HG03175 (cell line): ENCODE results near the gene TNS1.

ENCODE experiments used
- ATAC-seq: cut with Tn5 transposase; IDR thresholded peaks from one replicate; pipeline ENCODE4 v1.9.1; 2021; ENCODE audit warnings: mild to moderate bottlenecking, moderate library complexity; ENCODE audit not compliant: unreplicated experiment

Gene TNS1

DNA sequence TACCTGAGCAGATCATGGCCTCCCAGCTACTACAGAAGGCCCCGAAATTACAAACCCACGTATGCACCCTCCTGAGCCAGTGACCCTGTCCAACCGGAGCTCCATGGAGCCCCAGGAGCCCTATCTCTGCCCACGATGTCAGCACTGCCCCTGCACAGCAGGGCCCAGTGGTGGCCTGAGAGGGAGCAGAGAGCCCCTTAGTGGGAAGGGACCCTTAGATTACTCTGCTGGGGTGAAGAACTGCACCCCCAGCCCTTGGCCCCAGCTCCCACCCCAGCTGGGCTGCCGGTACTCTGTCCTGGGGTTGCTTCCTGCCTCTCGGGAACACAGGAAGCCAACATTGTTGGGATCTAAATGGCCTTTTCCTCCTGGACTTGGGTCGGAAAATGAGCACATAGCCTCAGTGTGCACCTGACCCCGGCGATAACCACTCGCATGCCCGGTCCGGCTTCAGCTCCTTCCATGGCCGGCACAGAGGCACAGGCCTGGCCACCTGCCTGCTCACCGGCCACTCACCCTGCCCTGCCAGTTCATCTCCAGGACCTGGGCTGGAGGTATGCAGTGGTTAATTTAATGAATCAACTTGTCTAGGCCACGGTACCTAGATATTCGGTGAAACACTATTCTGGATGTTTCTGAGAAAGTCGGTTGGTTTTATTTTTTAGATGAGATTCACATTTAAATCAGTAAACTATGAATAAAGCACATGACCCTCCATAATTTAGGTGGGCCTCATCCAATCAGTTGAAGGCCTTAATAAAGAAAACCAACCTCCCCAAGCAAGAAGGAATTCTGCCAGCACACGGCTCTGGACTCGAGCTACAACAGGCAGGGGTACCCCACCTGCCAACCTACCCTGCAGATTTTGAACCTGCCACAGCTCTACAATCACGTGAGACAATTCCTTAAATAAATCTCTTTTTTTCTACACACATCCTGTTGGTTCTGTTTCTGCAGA lies 19.2 kb downstream of the TNS1 start:
- no peak for ATAC-seq

DNA sequence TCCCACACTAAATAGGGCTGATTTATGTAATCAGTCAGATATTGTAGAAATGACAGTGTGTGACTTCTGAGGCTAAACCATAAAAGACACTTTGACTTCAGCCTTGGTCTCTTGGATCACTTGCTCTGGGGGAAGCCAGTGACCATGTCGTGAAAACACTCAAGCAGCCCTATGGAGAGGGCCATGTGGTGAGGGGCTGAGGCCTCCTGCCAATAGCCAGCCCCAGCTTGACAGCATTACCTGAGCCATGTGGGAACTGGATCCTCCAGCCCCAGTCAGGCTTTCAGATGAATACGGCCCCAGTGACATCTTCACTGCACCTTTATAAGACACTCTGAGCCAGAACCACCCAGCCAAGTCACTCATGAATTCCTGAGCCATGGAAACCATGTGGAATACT lies 20.8 kb downstream of the TNS1 start:
- no peak for ATAC-seq

DNA sequence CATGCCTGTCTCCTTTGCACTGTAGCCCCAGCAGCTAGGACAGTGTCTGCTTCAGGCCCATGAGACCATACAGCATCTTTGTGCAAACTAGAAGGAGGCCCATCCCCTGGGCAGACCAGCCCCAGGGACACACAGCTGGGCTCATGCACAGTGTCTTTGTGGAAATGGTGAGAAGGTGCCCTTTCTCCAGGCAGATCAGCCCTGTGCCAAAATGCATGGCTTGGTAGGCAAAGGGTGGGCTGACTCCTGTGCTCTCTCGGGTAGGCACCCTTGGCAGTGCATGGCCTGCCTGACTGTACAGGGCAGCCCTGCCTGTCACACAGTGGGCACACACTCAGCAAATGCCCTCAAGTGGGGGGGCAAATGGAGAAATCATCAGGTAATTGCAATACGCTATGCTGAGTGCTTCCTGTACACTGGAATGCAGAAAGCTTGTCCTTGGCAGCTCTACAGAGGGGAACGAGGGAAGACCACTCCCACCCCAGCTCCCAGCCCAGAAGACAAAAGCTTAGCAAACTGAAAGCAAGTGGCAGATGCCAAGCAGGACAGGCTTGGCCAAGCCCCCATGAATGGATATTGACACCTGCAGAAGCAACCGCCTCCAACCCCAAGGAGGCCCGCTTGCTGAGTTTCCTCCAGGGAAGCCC lies 21.6 kb downstream of the TNS1 start:
- no peak for ATAC-seq

DNA sequence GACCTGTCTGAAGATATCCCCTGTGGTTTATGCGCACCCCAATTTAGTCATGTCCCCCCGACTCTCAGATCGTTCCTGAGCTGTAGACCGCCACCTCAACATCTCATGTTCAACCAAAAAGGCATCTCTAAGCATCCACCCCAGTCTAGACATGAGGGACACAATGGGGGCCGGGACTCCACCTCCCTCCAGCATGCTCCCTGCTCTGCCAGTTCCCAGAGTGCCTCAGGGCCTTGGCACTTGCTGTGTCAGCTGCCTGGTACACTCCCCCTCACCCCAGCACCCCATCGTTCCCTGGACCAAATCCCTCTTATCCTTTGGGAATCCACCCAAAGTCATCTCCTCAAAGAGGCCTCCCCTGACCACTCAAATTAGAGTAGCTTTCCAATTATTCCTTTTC lies 22.2 kb downstream of the TNS1 start:
- no peak for ATAC-seq

- no peak for ATAC-seq
Observed at GRCh38 chr2:217980036-217980435, 22.8 kb downstream of the TNS1 start.

DNA sequence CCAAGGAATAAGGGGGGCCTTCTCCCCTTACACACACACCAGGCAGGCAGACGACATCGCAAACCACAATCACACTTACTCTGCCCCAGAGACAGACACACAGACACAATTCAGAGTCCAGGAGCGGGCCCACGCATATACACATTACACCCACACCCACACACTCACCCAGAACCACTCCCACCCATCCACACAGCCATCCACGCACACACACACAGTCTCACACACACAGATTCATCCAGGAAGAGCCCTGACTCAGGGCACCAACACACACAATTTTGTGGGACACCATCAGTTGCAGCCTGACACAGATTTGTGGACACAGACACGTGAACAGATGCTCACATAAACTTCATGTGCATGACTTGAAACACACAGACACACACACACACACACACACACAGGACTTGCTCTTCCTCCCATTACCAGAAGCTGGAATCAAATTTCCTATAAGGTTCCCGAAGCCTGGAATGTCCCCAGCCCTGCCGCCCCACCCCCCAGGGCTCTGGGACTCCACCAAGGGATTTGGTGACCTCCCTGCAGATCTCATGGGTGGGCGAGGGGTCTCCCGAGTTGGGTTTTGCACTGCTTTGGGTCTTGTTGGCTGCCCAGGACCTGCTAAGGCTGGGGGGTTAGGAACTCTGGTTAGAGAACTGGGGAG lies 23.5 kb downstream of the TNS1 start:
- no peak for ATAC-seq

GRCh38 chr2:217978536-217979150 lies 24.2 kb downstream of the TNS1 start:
- no peak for ATAC-seq

- no peak for ATAC-seq
Observed at GRCh38 chr2:217977840-217978535, 24.8 kb downstream of the TNS1 start.

- ATAC-seq = no peak
Observed at GRCh38 chr2:217976301-217976700, 26.5 kb downstream of the TNS1 start.

GRCh38 chr2:217975626-217976025 lies 27.2 kb downstream of the TNS1 start:
- no peak for ATAC-seq

DNA sequence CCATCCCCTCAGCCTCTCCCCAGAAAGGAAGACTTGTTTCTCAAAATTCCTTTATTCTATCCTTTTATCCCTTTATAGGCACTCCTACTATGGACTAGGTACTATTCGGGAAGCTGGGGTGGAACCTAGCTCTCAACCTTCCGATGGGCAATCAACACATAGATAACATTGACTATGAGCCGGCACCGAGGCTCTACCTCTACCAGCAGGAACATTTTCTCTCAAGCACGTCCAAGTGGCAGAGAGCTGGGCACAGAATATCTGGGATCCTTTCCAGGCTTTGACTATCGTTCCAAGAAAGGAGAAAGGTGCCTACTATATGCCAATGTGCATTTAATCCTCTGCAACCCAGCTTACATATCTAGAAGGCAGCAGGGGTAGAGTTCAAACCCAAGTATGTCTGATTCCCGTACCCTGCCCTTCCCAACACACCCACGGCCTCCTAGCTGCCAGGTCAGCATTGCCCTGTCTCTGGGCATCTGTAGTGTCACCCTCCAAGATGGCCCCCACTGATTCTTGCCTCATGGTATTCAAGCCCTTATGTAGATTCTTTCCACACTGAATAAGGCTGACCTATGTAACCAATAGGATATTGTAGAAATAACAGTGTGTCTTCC lies 28.3 kb downstream of the TNS1 start:
- ATAC-seq = no peak

DNA sequence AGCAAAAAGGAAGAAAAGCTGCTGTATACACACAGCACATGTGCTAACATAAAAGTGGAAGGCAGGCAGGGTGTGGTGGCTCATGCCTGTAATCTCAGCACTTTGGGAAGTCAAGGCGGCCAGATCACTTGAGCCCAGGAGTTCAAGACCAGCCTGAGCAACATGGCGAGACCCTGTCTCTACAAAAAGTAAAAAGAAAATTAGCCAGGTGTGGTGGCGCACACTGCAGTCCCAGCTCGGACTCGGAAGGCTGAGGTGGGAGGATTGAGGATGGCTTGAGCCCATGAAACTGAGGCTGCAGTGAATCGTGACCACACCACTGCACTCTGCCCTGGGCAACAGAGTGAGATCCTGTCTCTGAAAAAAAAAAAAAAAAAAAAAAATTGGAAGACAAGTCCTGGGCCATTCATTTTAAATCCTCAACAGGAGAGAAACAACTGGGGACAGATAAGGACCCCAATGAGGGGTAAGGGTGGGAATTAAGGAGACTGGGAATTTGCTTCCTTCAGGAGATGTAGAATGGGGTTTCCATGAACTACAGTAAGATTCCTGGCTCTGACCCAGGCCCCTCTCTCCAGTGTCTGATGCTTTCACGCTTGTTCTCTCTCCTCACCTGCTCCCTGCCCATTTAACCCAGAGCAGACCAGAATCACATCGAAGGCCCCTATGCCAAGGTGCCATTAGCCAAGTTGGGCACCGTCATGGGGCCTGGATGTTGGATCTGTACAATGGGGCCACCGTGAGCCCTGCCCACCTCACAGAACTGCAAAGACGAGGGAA lies 29.6 kb downstream of the TNS1 start:
- no peak for ATAC-seq

DNA sequence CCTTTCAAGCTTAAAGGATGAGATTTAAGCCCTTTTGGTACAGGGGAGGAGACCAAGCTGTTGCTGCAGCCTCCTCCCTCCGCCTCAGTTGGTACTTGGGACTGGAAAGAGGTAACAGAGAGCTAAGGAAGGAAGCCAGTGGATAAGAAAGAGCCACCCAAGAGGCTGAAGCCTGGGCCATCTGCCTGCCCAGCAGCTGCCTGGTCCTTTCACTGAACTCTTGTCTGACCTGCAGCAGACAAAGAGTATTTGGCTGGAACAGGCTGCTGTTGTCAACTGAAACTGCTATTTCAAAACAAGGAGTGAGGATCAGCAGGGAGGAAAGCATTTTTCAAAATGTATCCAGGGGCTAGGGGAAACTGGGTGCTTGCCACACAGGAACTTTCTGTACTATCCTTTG lies 30.3 kb downstream of the TNS1 start:
- no peak for ATAC-seq

DNA sequence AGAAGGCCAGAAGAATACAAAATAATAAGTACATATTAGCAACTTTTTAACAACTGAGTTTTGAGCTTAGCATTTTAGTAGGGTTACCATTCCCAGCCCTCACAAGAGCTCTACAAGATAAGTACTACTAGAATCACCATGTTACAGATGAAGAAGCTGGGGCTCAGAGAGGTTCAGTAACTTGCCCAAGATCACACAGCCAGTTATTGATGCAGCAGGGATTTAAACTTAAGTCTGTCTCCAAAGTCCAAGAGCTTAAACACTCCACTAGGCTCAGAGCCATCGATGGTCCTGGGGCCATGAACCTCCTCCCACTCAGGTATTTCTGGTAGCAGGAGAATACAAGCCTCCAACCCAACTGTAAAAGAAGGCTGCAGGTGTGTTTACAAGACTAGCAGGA lies 30.8 kb downstream of the TNS1 start:
- no peak for ATAC-seq

GRCh38 chr2:217971166-217971565 lies 31.6 kb downstream of the TNS1 start:
- ATAC-seq = no peak

DNA sequence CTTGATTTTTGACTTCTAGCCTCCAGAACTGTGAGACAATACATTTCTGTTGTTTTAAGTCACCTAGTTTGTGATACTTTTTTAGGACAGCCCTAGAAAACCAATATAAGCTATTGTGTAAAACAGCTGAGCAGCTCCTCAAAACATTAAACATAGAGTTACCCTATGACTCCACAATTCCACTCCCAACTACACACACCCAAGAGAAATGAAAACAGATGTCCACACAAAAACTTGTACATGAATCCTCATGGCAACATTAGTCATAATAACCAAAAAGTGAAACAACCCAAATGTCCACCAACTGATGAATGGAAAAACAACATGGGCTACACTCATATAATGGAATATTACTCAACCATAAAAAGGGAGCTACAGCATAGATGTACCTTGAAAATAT lies 32.6 kb downstream of the TNS1 start:
- no peak for ATAC-seq

GRCh38 chr2:217969588-217969987 lies 33.2 kb downstream of the TNS1 start:
- no peak for ATAC-seq

GRCh38 chr2:217968023-217968422 lies 34.8 kb downstream of the TNS1 start:
- no peak for ATAC-seq

DNA sequence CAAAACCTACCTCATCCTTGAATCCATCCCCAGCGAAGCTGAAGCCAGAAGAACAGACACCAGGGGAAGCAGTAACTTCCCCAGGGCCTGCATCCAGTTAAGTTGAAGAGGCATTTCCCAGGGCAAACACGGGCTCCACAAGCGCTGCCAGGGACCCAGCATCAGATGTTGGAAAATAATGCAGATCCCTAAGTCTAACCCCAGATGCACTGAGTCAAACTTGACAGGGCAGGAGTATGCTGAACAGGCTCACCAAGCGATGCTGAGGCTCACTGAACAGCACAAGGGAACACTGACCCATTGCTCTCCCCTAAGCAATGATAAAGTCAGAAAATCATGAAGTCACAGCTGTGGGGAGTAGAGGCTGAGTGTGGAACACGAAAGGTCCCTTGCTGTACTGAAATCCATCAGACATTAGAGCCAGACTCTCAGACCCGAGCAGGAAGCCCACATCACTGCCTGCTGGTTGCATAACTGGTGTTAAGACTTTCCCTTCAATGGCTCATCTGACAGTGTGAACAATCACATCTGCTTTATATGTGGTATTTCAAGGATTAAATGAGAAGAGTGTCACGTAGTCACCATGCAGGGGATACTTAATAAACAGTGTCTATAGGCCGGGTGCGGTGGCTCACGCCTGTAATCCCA lies 36.2 kb downstream of the TNS1 start:
- ATAC-seq = no peak
